GM18870 (cell line): ENCODE measurements around the gene LRRC2.

Experiments used
- ATAC-seq: cut with Tn5 transposase; IDR thresholded peaks from one replicate; pipeline ENCODE4 v1.9.1; 2021; ENCODE audit warnings: moderate library complexity; ENCODE audit not compliant: unreplicated experiment

Gene LRRC2

GRCh38 chr3:46482632-46483350, 83.3 kb downstream of the LRRC2 start:
- no peak for ATAC-seq

GRCh38 chr3:46481636-46482035, 84.5 kb downstream of the LRRC2 start:
- no peak for ATAC-seq

- no peak for ATAC-seq
Measured at GRCh38 chr3:46480491-46481195, 85.5 kb downstream of the LRRC2 start.

GRCh38 chr3:46479696-46480095, 86.4 kb downstream of the LRRC2 start:
- no peak for ATAC-seq

- ATAC-seq: no peak
Measured at GRCh38 chr3:46479021-46479420, 87.1 kb downstream of the LRRC2 start.

- no peak for ATAC-seq
Measured at GRCh38 chr3:46478341-46478740, 87.8 kb downstream of the LRRC2 start.

- no peak for ATAC-seq
Measured at GRCh38 chr3:46477756-46478155, 88.3 kb downstream of the LRRC2 start.

GRCh38 chr3:46477145-46477544, 89.0 kb downstream of the LRRC2 start:
- no peak for ATAC-seq

- ATAC-seq: no peak
Measured at GRCh38 chr3:46472736-46473135, 93.4 kb downstream of the LRRC2 start.

- no peak for ATAC-seq
Measured at GRCh38 chr3:46471371-46471914, 94.7 kb downstream of the LRRC2 start.

- ATAC-seq: no peak
Measured at GRCh38 chr3:46470831-46471230, 95.3 kb downstream of the LRRC2 start.

GRCh38 chr3:46469680-46470357, 96.3 kb downstream of the LRRC2 start:
- ATAC-seq: no peak

- no peak for ATAC-seq
Measured at GRCh38 chr3:46468753-46469600, 97.1 kb downstream of the LRRC2 start.

GRCh38 chr3:46467562-46467961, 98.5 kb downstream of the LRRC2 start:
- ATAC-seq: no peak

- ATAC-seq: no peak
Measured at GRCh38 chr3:46466871-46467403, 99.2 kb downstream of the LRRC2 start.

- no peak for ATAC-seq
Measured at GRCh38 chr3:46466273-46466672, 99.8 kb downstream of the LRRC2 start.
